GM12891 (cell line): ENCODE measurements around the gene FHDC1.

ENCODE experiments used
- POLR2A ChIP-seq: IDR thresholded peaks from 2 replicates; pipeline ENCODE4 v1.6.1; 2011; ENCODE audit warnings: low read depth, low read length, control low read depth
- TAF1 ChIP-seq: IDR thresholded peaks from 2 replicates; pipeline ENCODE4 v1.6.1; 2011; ENCODE audit warnings: low read depth, low read length, control low read depth

GRCh38 chr4:152961773-152962115, 25.6 kb downstream of the FHDC1 start:
- no peak for TF ChIP-seq TAF1
- no peak for TF ChIP-seq POLR2A
